Measurements from ENCODE around the gene OR8G1.

GRCh38 chr11:124199702-124200101, 41.2 kb upstream of the OR8G1 start:
- TF ChIP-seq, protein P1, sequence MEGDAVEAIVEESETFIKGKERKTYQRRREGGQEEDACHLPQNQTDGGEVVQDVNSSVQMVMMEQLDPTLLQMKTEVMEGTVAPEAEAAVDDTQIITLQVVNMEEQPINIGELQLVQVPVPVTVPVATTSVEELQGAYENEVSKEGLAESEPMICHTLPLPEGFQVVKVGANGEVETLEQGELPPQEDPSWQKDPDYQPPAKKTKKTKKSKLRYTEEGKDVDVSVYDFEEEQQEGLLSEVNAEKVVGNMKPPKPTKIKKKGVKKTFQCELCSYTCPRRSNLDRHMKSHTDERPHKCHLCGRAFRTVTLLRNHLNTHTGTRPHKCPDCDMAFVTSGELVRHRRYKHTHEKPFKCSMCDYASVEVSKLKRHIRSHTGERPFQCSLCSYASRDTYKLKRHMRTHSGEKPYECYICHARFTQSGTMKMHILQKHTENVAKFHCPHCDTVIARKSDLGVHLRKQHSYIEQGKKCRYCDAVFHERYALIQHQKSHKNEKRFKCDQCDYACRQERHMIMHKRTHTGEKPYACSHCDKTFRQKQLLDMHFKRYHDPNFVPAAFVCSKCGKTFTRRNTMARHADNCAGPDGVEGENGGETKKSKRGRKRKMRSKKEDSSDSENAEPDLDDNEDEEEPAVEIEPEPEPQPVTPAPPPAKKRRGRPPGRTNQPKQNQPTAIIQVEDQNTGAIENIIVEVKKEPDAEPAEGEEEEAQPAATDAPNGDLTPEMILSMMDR (optimal IDR thresholded peaks at IDR 0.05 in 1 of 3, IDR thresholded peaks at IDR 0.05 in 1 of 3, conservative IDR thresholded peaks at IDR 0.05 in 1 of 3; ENCODE audit: extremely low read depth in 1 of 3, insufficient read depth in 2 of 3, low read length in 3 of 3), result no peak
- TF ChIP-seq EZH2 (IDR thresholded peaks at IDR 0.05; ENCODE audit: low read length), result no peak

Measured in keratinocyte (primary cell).